ENCODE measurements around the gene INSR. TPM values are rescaled to one million over a fixed set of nuclear protein-coding genes. Genes with fewer than 3 reads are reported as not detected.

The INSR gene
- total and polyA plus RNA-seq, 2 experiments from 2014 or later = 6.2 to 11.7 TPM

DNA sequence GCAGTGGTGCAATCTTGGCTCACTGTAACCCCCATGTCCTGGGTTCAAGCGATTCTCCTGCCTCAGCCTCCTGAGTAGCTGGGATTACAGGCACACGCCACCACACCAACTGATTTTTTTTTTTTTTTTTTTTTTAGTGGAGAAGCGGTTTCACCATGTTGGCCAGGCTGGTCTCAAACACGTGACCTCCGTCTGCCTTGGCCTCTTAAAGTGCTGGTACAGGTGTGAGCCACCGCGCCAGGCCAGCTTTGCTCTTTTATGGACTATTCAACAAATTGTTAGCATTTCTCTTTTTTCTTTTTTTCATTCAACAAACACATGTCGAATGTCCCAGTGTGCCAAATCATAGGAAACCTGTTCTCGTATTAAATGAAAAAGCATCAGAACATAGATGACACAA is 99.6 kb downstream of the INSR start:
- no peaks in the 10 kb centered on the region for H3K79me2 ChIP-seq (ENCODE audit: insufficient read depth)
- no peak overlapping the region for H3K27ac ChIP-seq
- H3K4me3 ChIP-seq = no peak overlapping the region
- H3K9ac ChIP-seq = no peak overlapping the region
- no peaks in the 10 kb centered on the region for H3K27me3 ChIP-seq (replicated peaks; ENCODE audit: insufficient read depth)
- H3K9me3 ChIP-seq (ENCODE audit: low read depth) = no peaks in the 10 kb centered on the region
- no peak for DNase-seq
- H3K9me2 ChIP-seq (ENCODE audit: insufficient read depth) = no peaks in the 10 kb centered on the region
- TF ChIP-seq EZH2phosphoT487 (IDR thresholded peaks at IDR 0.05; ENCODE audit: insufficient read depth, low read depth) (no peak), EZH2 (IDR thresholded peaks at IDR 0.05; ENCODE audit: insufficient read depth, poor library complexity, severe bottlenecking) (no peak)
- 82 to 84% methylated on average over 9 of the region's 9 CpGs for WGBS, 2 experiments (ENCODE audit: low coverage in 1 of 2, low lambda C conversion rate in 2 of 2, missing lambda C conversion rate in 2 of 2)
- no peaks in the 10 kb centered on the region; the same call in 1 of the 2 replicates for H3F3A ChIP-seq (ENCODE audit: insufficient read depth)
- peaks cover 20% of the 10 kb centered on the region for H3K4me1 ChIP-seq (ENCODE audit: insufficient read depth)
- in situ Hi-C loops (cut with MboI) = no loop called here
- no peak overlapping the region for H2AFZ ChIP-seq
- H3K36me3 ChIP-seq (ENCODE audit: low read depth) = no peaks in the 10 kb centered on the region
- H4K20me1 ChIP-seq (ENCODE audit: insufficient read depth) = no peaks in the 10 kb centered on the region
- H3K4me2 ChIP-seq (ENCODE audit: unreplicated experiment) = no peak overlapping the region

DNA sequence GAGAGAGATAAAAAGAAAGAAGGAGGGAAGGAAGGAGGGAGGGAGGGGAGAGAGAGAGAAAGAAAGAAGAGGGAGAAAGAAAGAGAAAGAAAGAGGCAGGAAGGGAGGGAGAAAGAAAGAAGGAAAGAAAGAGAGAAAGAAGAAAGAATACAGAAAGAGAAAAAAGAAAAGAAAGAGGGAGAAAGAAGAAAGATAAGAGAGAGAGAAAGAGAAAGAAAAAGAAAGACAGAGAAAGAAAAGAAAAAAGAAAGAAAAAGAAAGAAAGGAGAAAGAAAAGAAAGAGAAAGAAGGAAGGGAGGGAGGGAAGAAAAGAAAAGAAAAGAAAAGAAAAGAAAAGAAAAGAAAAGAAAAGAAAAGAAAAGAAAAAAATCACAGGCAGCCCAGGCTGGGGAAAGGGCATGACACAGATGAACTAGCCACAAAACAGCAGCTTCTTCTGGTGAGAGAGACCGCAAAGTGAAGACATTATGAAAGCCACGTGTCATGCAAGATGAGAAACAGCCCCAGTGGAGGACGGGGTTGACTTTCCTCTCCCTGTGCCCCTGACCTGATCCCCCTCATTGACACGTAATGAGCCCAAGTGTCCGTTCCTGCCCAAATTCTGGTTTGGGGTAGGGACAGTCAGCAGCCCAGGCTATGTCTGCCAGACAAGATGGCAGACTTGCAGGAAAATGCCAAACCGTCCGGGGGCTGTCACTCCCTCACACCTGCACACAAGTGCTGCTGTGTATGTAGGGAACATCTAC is 102.1 kb downstream of the INSR start:
- H3K4me1 ChIP-seq (ENCODE audit: insufficient read depth) = peaks cover 20% of the 10 kb centered on the region
- H3K27ac ChIP-seq = no peak overlapping the region
- H3F3A ChIP-seq (ENCODE audit: insufficient read depth) = no peaks in the 10 kb centered on the region; the same call in 1 of the 2 replicates
- peak; percentile 57 for DNase-seq
- 8 to 17% methylated on average over 7 of the region's 7 CpGs for whole genome bisulfite sequencing, 2 experiments (ENCODE audit: low coverage in 1 of 2, low lambda C conversion rate in 2 of 2, missing lambda C conversion rate in 2 of 2)
- no peaks in the 10 kb centered on the region for H3K9me3 ChIP-seq (ENCODE audit: low read depth)
- in situ Hi-C loops (cut with MboI) = no loop called here
- H3K4me3 ChIP-seq = no peak overlapping the region
- peak overlapping the region; percentile 9; the same call in 1 of the 2 replicates for H3K9ac ChIP-seq
- TF ChIP-seq EZH2 (IDR thresholded peaks at IDR 0.05; ENCODE audit: insufficient read depth, poor library complexity, severe bottlenecking) = no peak
- TF ChIP-seq EZH2phosphoT487 (IDR thresholded peaks at IDR 0.05; ENCODE audit: insufficient read depth, low read depth) = no peak
- H2AFZ ChIP-seq = peak overlapping the region; percentile 52
- no peaks in the 10 kb centered on the region for H3K79me2 ChIP-seq (ENCODE audit: insufficient read depth)
- no peaks in the 10 kb centered on the region for H3K27me3 ChIP-seq (replicated peaks; ENCODE audit: insufficient read depth)
- no peaks in the 10 kb centered on the region for H4K20me1 ChIP-seq (ENCODE audit: insufficient read depth)
- H3K9me2 ChIP-seq (ENCODE audit: insufficient read depth) = no peaks in the 10 kb centered on the region
- H3K36me3 ChIP-seq (ENCODE audit: low read depth) = no peaks in the 10 kb centered on the region
- H3K4me2 ChIP-seq (ENCODE audit: unreplicated experiment) = no peak overlapping the region

DNA sequence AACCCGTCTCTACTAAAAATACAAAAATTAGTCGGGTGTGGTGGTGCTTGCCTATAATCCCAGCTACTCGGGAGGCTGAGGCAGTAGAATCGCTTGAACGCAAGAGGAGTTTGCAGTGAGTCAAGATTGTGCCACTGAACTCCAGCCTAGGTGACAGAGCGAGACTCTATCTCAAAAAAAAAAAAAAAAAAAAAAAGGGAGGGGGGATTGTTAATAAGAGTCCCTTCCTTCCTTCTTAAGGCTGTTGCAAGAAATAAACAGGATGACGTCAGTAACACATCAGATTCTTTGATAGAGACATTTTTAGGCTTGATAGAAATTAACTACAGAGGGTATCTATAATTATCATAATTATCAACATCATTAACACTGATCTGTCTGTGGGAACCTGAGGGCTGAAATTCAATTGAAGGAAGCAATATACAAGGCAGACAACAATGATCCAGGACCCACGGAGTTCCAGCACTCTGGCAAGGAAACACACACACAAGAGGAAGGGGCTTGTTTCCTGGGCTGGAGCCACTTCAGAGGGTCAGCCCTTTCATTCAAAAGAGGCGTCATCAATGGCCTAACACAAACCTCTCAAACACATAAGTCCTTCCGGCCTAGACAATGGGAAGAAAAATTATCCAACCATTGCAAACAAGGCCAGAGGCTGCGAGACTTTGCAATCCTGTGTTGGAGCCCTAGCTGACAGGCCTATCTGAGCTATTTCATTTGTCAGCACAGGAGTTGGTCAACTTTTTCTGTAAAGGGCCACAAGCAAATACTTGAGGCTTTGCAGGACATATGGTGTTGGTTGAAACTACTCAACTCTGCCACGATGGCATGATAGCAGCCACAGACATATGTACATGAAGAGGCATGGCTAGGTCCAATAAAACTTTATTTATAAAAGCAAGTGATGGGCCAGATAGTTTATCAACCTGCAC is 105.2 kb downstream of the INSR start:
- Histone ChIP-seq H2AFZ (no peak overlapping the region), H3K9ac (no peak overlapping the region), H3K4me2 (ENCODE audit: unreplicated experiment) (no peak overlapping the region), H3K79me2 (ENCODE audit: insufficient read depth) (no peaks in the 10 kb centered on the region), H3F3A (ENCODE audit: insufficient read depth) (no peaks in the 10 kb centered on the region), H3K4me3 (no peak overlapping the region), H3K4me1 (ENCODE audit: insufficient read depth) (peaks cover 11% of the 10 kb centered on the region), H3K27ac (no peak overlapping the region), H3K9me3 (ENCODE audit: low read depth) (no peaks in the 10 kb centered on the region), H3K27me3 (replicated peaks; ENCODE audit: insufficient read depth) (no peaks in the 10 kb centered on the region), H3K36me3 (ENCODE audit: low read depth) (no peaks in the 10 kb centered on the region), H3K9me2 (ENCODE audit: insufficient read depth) (no peaks in the 10 kb centered on the region), H4K20me1 (ENCODE audit: insufficient read depth) (no peaks in the 10 kb centered on the region)
- no peak for DNase-seq
- in situ Hi-C loops (cut with MboI) = no loop called here
- WGBS, 2 experiments (ENCODE audit: low coverage in 1 of 2, low lambda C conversion rate in 2 of 2, missing lambda C conversion rate in 2 of 2) = 87 to 90% methylated on average over 12 of the region's 12 CpGs
- TF ChIP-seq EZH2 (IDR thresholded peaks at IDR 0.05; ENCODE audit: insufficient read depth, poor library complexity, severe bottlenecking) (no peak), EZH2phosphoT487 (IDR thresholded peaks at IDR 0.05; ENCODE audit: insufficient read depth, low read depth) (no peak)

DNA sequence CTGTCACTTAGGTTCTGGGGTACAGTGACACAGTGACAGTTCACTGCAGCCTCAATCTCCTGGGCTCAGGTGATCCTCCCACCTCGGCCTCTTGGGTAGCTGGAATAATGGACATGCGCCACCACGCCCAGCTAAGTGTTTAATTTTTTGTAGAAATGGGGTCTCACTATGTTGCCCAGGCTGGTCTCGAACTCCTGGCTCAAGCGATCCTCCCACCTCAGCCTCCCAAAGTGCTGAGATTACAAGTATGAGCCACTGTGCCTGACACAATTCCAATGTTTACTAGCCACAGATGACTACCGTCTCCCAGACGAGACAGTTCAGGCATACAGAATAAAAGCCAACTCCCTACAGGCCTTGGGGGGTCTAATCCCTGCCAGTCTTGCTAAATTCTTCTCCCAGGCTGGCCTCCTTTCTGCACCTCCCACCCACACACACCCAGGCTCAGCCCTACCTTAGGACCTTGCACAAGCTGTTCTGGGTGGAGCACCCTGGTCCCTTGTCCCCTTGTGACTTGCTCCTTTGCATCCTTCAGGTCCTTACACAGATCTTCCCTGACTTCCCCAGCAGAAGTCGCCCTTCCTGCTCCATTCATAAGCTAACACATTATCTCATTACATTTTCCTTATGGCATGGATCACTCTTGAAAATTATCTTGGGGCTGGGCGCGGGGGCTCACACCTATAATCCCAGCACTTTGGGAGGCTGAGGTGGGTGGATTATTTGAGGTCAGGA is 106.4 kb downstream of the INSR start:
- no peaks in the 10 kb centered on the region for H3K36me3 ChIP-seq (ENCODE audit: low read depth)
- TF ChIP-seq EZH2phosphoT487 (IDR thresholded peaks at IDR 0.05; ENCODE audit: insufficient read depth, low read depth) (no peak), EZH2 (IDR thresholded peaks at IDR 0.05; ENCODE audit: insufficient read depth, poor library complexity, severe bottlenecking) (no peak)
- in situ Hi-C loops (cut with MboI) = no loop called here

More for the DNA sequence above, 106.4 kb downstream of the INSR start:
- H3K79me2 ChIP-seq (ENCODE audit: insufficient read depth) = no peaks in the 10 kb centered on the region
- no peak overlapping the region for H3K9ac ChIP-seq
- H3K4me3 ChIP-seq = no peak overlapping the region
- no peaks in the 10 kb centered on the region for H4K20me1 ChIP-seq (ENCODE audit: insufficient read depth)
- no peak overlapping the region for H2AFZ ChIP-seq
- DNase-seq = no peak
- H3K4me2 ChIP-seq (ENCODE audit: unreplicated experiment) = no peak overlapping the region
- H3K9me3 ChIP-seq (ENCODE audit: low read depth) = no peaks in the 10 kb centered on the region
- 0 out of 2 replicates have a peak, but pooled peaks cover 4% of the 10 kb centered on the region for H3F3A ChIP-seq (ENCODE audit: insufficient read depth)
- H3K9me2 ChIP-seq (ENCODE audit: insufficient read depth) = no peaks in the 10 kb centered on the region
- WGBS, 2 experiments (ENCODE audit: low coverage in 1 of 2, low lambda C conversion rate in 2 of 2, missing lambda C conversion rate in 2 of 2) = 86 to 91% methylated on average over 10 of the region's 10 CpGs
- H3K27me3 ChIP-seq (replicated peaks; ENCODE audit: insufficient read depth) = no peaks in the 10 kb centered on the region
- no peak overlapping the region for H3K27ac ChIP-seq
- peaks cover 19% of the 10 kb centered on the region for H3K4me1 ChIP-seq (ENCODE audit: insufficient read depth)
